Neural cell (in vitro differentiated cells): ENCODE data around the gene OR1F1. TPM values are rescaled to one million over a fixed set of nuclear protein-coding genes. Genes with fewer than 3 reads are reported as not detected.

ENCODE experiments used
- H2AFZ ChIP-seq: fragments of 200-600, 300-800 bp; sonication (generic), shearing (Covaris generic); 2 replicates; pipeline ENCODE4 v1.6.0; 2014; ENCODE audit warnings: low read depth, mild to moderate bottlenecking, antibody characterized with exemption, low read length, moderate library complexity
- H3F3A ChIP-seq: fragments of 200-600 bp; shearing (Covaris generic); 2 replicates; pipeline ENCODE4 v1.6.1; 2016; ENCODE audit warnings: mild to moderate bottlenecking, moderate library complexity, mixed read lengths, antibody characterized with exemption, low read length; ENCODE audit not compliant: insufficient read depth, poor library complexity, severe bottlenecking
- H3K27ac ChIP-seq: fragments of 200-600, 300-800 bp; sonication (generic), shearing (Covaris generic); 2 replicates; pipeline ENCODE4 v1.5.1; 2014; ENCODE audit warnings: mild to moderate bottlenecking, low read length, moderate library complexity
- H3K27me3 ChIP-seq: fragments of 300-800, 200-600 bp; sonication (generic), shearing (Covaris generic); 2 replicates; pipeline ENCODE4 v1.6.0; 2014; ENCODE audit warnings: mild to moderate bottlenecking, low read depth, low read length, moderate library complexity; ENCODE audit not compliant: insufficient read depth
- H3K36me3 ChIP-seq: fragments of 300-800, 200-600 bp; sonication (generic), shearing (Covaris generic); 2 replicates; pipeline ENCODE4 v1.5.1; 2014; ENCODE audit warnings: mild to moderate bottlenecking, antibody characterized with exemption, low read length, moderate library complexity; ENCODE audit not compliant: insufficient read depth
- H3K4me2 ChIP-seq: fragments of 300-800, 200-600 bp; sonication (generic), shearing (Covaris generic); 2 replicates; pipeline ENCODE4 v1.6.0; 2014; ENCODE audit warnings: mild to moderate bottlenecking, low read length
- H3K4me3 ChIP-seq: fragments of 300-800, 200-600 bp; sonication (generic), shearing (Covaris generic); 2 replicates; pipeline ENCODE4 v1.5.1; 2014; ENCODE audit warnings: mild to moderate bottlenecking, low read length, moderate library complexity
- H3K79me2 ChIP-seq: fragments of 200-600 bp; shearing (Covaris generic); replicated peaks from 2 replicates; pipeline ENCODE4 v1.6.0; 2014; ENCODE audit warnings: mild to moderate bottlenecking, low read length, moderate library complexity; ENCODE audit not compliant: insufficient read depth
- H3K9ac ChIP-seq: fragments of 300-800, 200-600 bp; sonication (generic), shearing (Covaris generic); 2 replicates; pipeline ENCODE4 v1.6.1; 2016; ENCODE audit warnings: mild to moderate bottlenecking, low read length, mixed read lengths
- H3K9me2 ChIP-seq: fragments of 200-600 bp; shearing (Covaris generic); 2 replicates; pipeline ENCODE4 v1.6.1; 2016; ENCODE audit warnings: mild to moderate bottlenecking, low read length, mixed read lengths; ENCODE audit not compliant: insufficient read depth
- H3K9me3 ChIP-seq: fragments of 200-600, 300-800 bp; sonication (generic), shearing (Covaris generic); 2 replicates; pipeline ENCODE4 v1.6.1; 2016; ENCODE audit warnings: mild to moderate bottlenecking, mixed run types, low read length, moderate library complexity, mixed read lengths
- H4K20me1 ChIP-seq: fragments of 200-600 bp; shearing (Covaris generic); 2 replicates; pipeline ENCODE4 v1.6.1; 2016; ENCODE audit warnings: mild to moderate bottlenecking, mixed run types; ENCODE audit not compliant: insufficient read depth
- CTCF ChIP-seq: fragments of 450-650 bp; IDR thresholded peaks from 2 replicates; pipeline ENCODE4 v1.5.1; 2014; ENCODE audit warnings: antibody characterized with exemption, mild to moderate bottlenecking, moderate library complexity; ENCODE audit not compliant: poor library complexity, severe bottlenecking
- EP300 ChIP-seq: fragments of 450-650 bp; conservative IDR thresholded peaks from 2 replicates; pipeline ENCODE4 v1.6.1; 2014; ENCODE audit warnings: antibody characterized with exemption, mild to moderate bottlenecking, moderate library complexity; ENCODE audit not compliant: poor library complexity, severe bottlenecking
- EZH2 ChIP-seq: fragments of 200-600, 300-800 bp; shearing (Covaris generic), sonication (generic); IDR thresholded peaks from 2 replicates; pipeline ENCODE4 v1.6.1; 2014; ENCODE audit warnings: antibody characterized with exemption, low read length, borderline replicate concordance, mild to moderate bottlenecking; ENCODE audit not compliant: insufficient read depth, poor library complexity, severe bottlenecking
- MXI1 ChIP-seq: fragments of 450-650 bp; conservative IDR thresholded peaks from 2 replicates; pipeline ENCODE4 v1.6.1; 2014; ENCODE audit warnings: antibody characterized with exemption, mild to moderate bottlenecking; ENCODE audit not compliant: poor library complexity, severe bottlenecking
- POLR2AphosphoS5 ChIP-seq: IDR thresholded peaks from 2 replicates; pipeline ENCODE4 v1.6.1; 2012
- RAD21 ChIP-seq: fragments of 450-650 bp; conservative IDR thresholded peaks from 2 replicates; pipeline ENCODE4 v1.6.1; 2014; ENCODE audit warnings: antibody characterized with exemption, mild to moderate bottlenecking, moderate library complexity
- REST ChIP-seq: IDR thresholded peaks from 2 replicates; pipeline ENCODE4 v1.6.1; 2012; ENCODE audit warnings: borderline replicate concordance
- SMC3 ChIP-seq: fragments of 450-650 bp; conservative IDR thresholded peaks from 2 replicates; pipeline ENCODE4 v1.6.1; 2014; ENCODE audit warnings: antibody characterized with exemption, mild to moderate bottlenecking, moderate library complexity; ENCODE audit not compliant: poor library complexity
- TAF1 ChIP-seq: IDR thresholded peaks from 2 replicates; pipeline ENCODE4 v1.6.1; 2012; ENCODE audit warnings: low read depth
- polyA plus RNA-seq: library from polyadenylated mRNA; depleted of rRNA; stranded (reverse); fragments of >200 nt; gene quantifications from 2 replicates; pipeline ENCODE4 v1.2.3, GENCODE V29; 2014

OR1F1 gene
- polyA plus RNA-seq, 1 donor from 2014 or later = 2.5 TPM

- Histone ChIP-seq H3K9me2 (no peaks in the 10 kb centered on the region), H3K27me3 (no peaks in the 10 kb centered on the region), H2AFZ (no peak overlapping the region), H3K9me3 (no peaks in the 10 kb centered on the region), H3K36me3 (no peaks in the 10 kb centered on the region), H3K4me3 (no peak overlapping the region), H4K20me1 (no peaks in the 10 kb centered on the region), H3K9ac (no peak overlapping the region), H3K27ac (no peak overlapping the region), H3K4me2 (no peak overlapping the region), H3K79me2 (no peaks in the 10 kb centered on the region), H3F3A (no peaks in the 10 kb centered on the region)
- TF ChIP-seq POLR2AphosphoS5 = no peak
- no peak for TF ChIP-seq REST
- no peak for TF ChIP-seq TAF1
- TF ChIP-seq EZH2 = no peak
- no peak for TF ChIP-seq RAD21
- no peak for TF ChIP-seq MXI1
- no peak for TF ChIP-seq EP300
- no peak for TF ChIP-seq CTCF
- no peak for TF ChIP-seq SMC3
These were observed 61.0 kb downstream of the OR1F1 start for GRCh38 chr16:3249020-3249419.

GRCh38 chr16:3249451-3249850, 61.4 kb downstream of the OR1F1 start:
- no peaks in the 10 kb centered on the region for H3F3A ChIP-seq
- H3K9me2 ChIP-seq = no peaks in the 10 kb centered on the region
- H3K27ac ChIP-seq = no peak overlapping the region
- no peak overlapping the region for H3K9ac ChIP-seq
- H3K27me3 ChIP-seq = no peaks in the 10 kb centered on the region
- no peaks in the 10 kb centered on the region for H3K79me2 ChIP-seq
- TF ChIP-seq TAF1 (no peak), SMC3 (no peak), MXI1 (no peak), CTCF (no peak), EP300 (no peak), RAD21 (no peak), POLR2AphosphoS5 (no peak), REST (no peak)
- no peaks in the 10 kb centered on the region for H4K20me1 ChIP-seq
- H3K9me3 ChIP-seq = no peaks in the 10 kb centered on the region
- no peak overlapping the region for H2AFZ ChIP-seq
- no peaks in the 10 kb centered on the region for H3K36me3 ChIP-seq
- no peak overlapping the region for H3K4me2 ChIP-seq
- H3K4me3 ChIP-seq = no peak overlapping the region
